Ishikawa (cell line): ENCODE results near the gene CNTNAP2.

ENCODE experiments used
- CEBPB ChIP-seq: IDR thresholded peaks from 2 replicates; pipeline ENCODE4 v1.6.1; 2012
- CREB1 ChIP-seq: IDR thresholded peaks from 2 replicates; pipeline ENCODE4 v1.6.1; 2012; ENCODE audit warnings: low read depth
- EGR1 ChIP-seq: IDR thresholded peaks from 2 replicates; pipeline ENCODE4 v1.6.1; 2012
- EP300 ChIP-seq: IDR thresholded peaks from 2 replicates; pipeline ENCODE4 v1.6.1; 2012; ENCODE audit warnings: borderline replicate concordance
- FOXM1 ChIP-seq: IDR thresholded peaks from 2 replicates; pipeline ENCODE4 v1.6.1; 2012; ENCODE audit warnings: low read depth, borderline replicate concordance
- MAX ChIP-seq: IDR thresholded peaks from 2 replicates; pipeline ENCODE4 v1.6.1; 2012
- NFIC ChIP-seq: IDR thresholded peaks from 2 replicates; pipeline ENCODE4 v1.6.1; 2012
- RAD21 ChIP-seq: IDR thresholded peaks from 2 replicates; pipeline ENCODE4 v1.6.1; 2012; ENCODE audit warnings: low read depth
- REST ChIP-seq: IDR thresholded peaks from 2 replicates; pipeline ENCODE4 v1.6.1; 2012; ENCODE audit warnings: low read depth, mild to moderate bottlenecking
- TAF1 ChIP-seq: IDR thresholded peaks from 2 replicates; pipeline ENCODE4 v1.6.1; 2012; ENCODE audit warnings: low read depth, mild to moderate bottlenecking
- TCF12 ChIP-seq: IDR thresholded peaks from 2 replicates; pipeline ENCODE4 v1.6.1; 2012; ENCODE audit warnings: low read depth
- TEAD4 ChIP-seq: IDR thresholded peaks from 2 replicates; pipeline ENCODE4 v1.6.1; 2012
- USF1 ChIP-seq: IDR thresholded peaks from 2 replicates; pipeline ENCODE4 v1.6.1; 2012
- YY1 ChIP-seq: IDR thresholded peaks from 2 replicates; pipeline ENCODE4 v1.6.1; 2012; ENCODE audit warnings: low read depth
- ZBTB7A ChIP-seq: IDR thresholded peaks from 2 replicates; pipeline ENCODE4 v1.6.1; 2012; ENCODE audit warnings: low read depth

The CNTNAP2 gene

GRCh38 chr7:148408307-148408706, 2291.7 kb downstream of the CNTNAP2 start:
- TF ChIP-seq USF1: no peak
- no peak for TF ChIP-seq EP300
- no peak for TF ChIP-seq CREB1
- no peak for TF ChIP-seq FOXM1
- TF ChIP-seq TCF12: no peak
- no peak for TF ChIP-seq YY1
- TF ChIP-seq EGR1: no peak
- no peak for TF ChIP-seq REST
- TF ChIP-seq TAF1: no peak

GRCh38 chr7:148410905-148411304, 2294.3 kb downstream of the CNTNAP2 start:
- TF ChIP-seq REST (0 out of 2 replicates have a peak, but pooled peaks have one; percentile 39), YY1 (no peak)

- TF ChIP-seq CEBPB: no peak
Observed at GRCh38 chr7:148412691-148413090, 2296.1 kb downstream of the CNTNAP2 start.

- TF ChIP-seq MAX: no peak
- no peak for TF ChIP-seq USF1
- TF ChIP-seq TAF1: no peak
- TF ChIP-seq YY1: no peak
- no peak for TF ChIP-seq CREB1
- TF ChIP-seq RAD21: no peak
- no peak for TF ChIP-seq TEAD4
- no peak for TF ChIP-seq REST
- TF ChIP-seq FOXM1: no peak
- no peak for TF ChIP-seq EGR1
- TF ChIP-seq NFIC: no peak
- TF ChIP-seq ZBTB7A: no peak
- TF ChIP-seq CEBPB: no peak
- no peak for TF ChIP-seq EP300
- no peak for TF ChIP-seq TCF12
Observed at GRCh38 chr7:148419856-148420832, 2303.5 kb downstream of the CNTNAP2 start.

GRCh38 chr7:148422030-148422429, 2305.4 kb downstream of the CNTNAP2 start:
- TF ChIP-seq TEAD4: no peak
- TF ChIP-seq ZBTB7A: no peak
- no peak for TF ChIP-seq CEBPB
- TF ChIP-seq EGR1: no peak
